Thoracic aorta (tissue), 2 donors: ENCODE results near the gene RCOR1. TPM values are rescaled to one million over a fixed set of nuclear protein-coding genes. Genes with fewer than 3 reads are reported as not detected.

Source experiments
- ATAC-seq: fragments of 150-250 bp; one replicate; pipeline ENCODE4 v1.8.0; 2017; ENCODE audit warnings: low read depth; ENCODE audit not compliant: insufficient number of reproducible peaks, low FRiP score
- DNase-seq: peaks from one replicate; pipeline ENCODE4 v3.0.0-alpha.2; 2020; ENCODE audit warnings: low spot score
- H3K27ac ChIP-seq, 2 donors: fragments of 200-600 bp; sonication (generic); 1 replicate in 1 of 2; 2 replicates in 1 of 2; pipeline ENCODE4 v1.5.1; 2016; ENCODE audit warnings: mild to moderate bottlenecking in 2 of 2, moderate library complexity in 2 of 2
- H3K27me3 ChIP-seq: fragments of 200-600 bp; sonication (generic); replicated peaks from 2 replicates; pipeline ENCODE4 v1.6.0; 2016; ENCODE audit warnings: mild to moderate bottlenecking; ENCODE audit not compliant: insufficient read depth
- H3K36me3 ChIP-seq: fragments of 200-600 bp; sonication (generic); one replicate; pipeline ENCODE4 v1.5.1; 2016
- H3K4me1 ChIP-seq, 2 donors: fragments of 200-600 bp; sonication (generic); 1 replicate in 1 of 2; 2 replicates in 1 of 2; pipeline versions ENCODE4 v1.5.1 to v1.6.0; 2016; ENCODE audit warnings: low read depth in 2 of 2, mild to moderate bottlenecking in 1 of 2; ENCODE audit not compliant: control insufficient read depth in 1 of 2
- H3K4me3 ChIP-seq: fragments of 200-600 bp; sonication (generic); 2 replicates; pipeline ENCODE4 v1.5.1; 2016; ENCODE audit warnings: mild to moderate bottlenecking
- H3K9me3 ChIP-seq: fragments of 200-600 bp; sonication (generic); 2 replicates; pipeline ENCODE4 v1.5.1; 2016
- total RNA-seq, 2 donors: library from RNA; depleted of rRNA; stranded (reverse); fragments of >200 nt; gene quantifications; one replicate each; pipeline versions ENCODE4 v1.1.0 to v1.2.3, GENCODE V29; 2016
- TF ChIP-seq, protein P1 (sequence below): fragments of 200-600 bp; sonication (generic); IDR thresholded peaks from one replicate; pipeline ENCODE4 v1.5.1; 2019; ENCODE audit warnings: antibody characterized with exemption

RCOR1 gene
- total RNA-seq, 2 donors from 2014 or later = 6.5 to 17.1 TPM

DNA sequence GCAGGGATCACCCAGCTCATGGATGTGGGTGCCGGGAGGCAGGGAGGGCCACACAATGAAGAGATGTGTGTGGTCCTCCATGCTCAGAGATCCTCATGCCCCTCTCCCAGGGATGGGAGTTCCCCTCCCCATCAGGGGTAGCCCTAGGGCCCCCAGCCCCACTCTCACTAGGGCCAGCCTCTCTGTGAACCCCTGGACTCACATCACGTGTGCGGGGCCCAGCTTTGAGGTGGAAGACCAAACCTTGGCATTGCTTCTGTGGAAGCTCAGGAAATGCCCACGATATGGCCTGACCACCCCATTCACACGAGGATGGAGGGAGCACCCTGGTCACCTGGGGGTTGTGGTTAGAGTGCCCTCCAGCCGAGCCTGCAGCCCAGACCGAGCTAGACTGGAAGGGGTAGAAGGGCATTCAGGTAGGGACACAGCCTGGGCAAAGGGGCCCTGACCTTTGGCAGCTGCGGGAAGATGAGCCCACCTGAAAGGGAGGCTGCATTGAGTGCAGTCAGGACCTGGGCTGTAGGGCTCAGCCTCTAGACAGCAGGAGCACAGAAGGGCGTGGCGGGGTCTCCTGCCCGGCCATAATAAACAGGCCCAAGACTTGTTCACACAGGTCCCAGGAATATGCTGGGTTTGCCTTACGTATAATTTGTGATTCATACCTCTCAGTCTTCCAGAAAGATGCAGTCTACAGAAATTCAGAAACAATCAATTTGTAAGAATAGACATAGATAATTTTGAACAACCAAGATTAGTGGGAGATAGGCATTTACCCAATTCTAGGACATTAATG lies 34.8 kb upstream of the RCOR1 start:
- no peak for DNase-seq
- Histone ChIP-seq H3K4me3 (no peak overlapping the region), H3K36me3 (no peaks in the 10 kb centered on the region), H3K9me3 (no peaks in the 10 kb centered on the region), H3K27me3 (no peaks in the 10 kb centered on the region), H3K4me1 (no peaks in the 10 kb centered on the region), H3K27ac (no peak overlapping the region)
- TF ChIP-seq, protein P1, sequence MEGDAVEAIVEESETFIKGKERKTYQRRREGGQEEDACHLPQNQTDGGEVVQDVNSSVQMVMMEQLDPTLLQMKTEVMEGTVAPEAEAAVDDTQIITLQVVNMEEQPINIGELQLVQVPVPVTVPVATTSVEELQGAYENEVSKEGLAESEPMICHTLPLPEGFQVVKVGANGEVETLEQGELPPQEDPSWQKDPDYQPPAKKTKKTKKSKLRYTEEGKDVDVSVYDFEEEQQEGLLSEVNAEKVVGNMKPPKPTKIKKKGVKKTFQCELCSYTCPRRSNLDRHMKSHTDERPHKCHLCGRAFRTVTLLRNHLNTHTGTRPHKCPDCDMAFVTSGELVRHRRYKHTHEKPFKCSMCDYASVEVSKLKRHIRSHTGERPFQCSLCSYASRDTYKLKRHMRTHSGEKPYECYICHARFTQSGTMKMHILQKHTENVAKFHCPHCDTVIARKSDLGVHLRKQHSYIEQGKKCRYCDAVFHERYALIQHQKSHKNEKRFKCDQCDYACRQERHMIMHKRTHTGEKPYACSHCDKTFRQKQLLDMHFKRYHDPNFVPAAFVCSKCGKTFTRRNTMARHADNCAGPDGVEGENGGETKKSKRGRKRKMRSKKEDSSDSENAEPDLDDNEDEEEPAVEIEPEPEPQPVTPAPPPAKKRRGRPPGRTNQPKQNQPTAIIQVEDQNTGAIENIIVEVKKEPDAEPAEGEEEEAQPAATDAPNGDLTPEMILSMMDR = no peak
- no peak for ATAC-seq

DNA sequence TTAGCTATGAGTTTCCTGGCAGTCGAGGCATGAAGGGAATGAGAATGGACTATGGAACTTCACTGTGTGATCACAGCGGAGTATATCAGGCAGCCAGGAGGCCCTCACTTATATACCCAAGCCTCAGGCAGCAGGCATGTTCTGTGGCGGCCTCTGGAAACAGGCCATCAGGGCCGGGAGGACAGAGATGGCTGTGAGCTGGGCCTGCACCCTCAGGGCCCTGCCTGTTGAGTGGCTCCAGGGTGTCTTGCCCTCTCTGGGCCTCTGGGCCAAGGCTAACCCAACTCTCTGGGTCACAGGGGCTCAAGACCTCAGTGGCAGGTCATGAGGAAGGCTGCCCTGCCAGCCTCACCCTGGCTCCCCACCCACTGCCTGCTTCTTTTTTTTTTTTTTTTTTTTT lies 33.9 kb upstream of the RCOR1 start:
- no peaks in the 10 kb centered on the region for H3K4me1 ChIP-seq
- no peak for ATAC-seq
- TF ChIP-seq, protein P1 = no peak
- H3K27ac ChIP-seq = no peak overlapping the region
- H3K27me3 ChIP-seq = no peaks in the 10 kb centered on the region
- H3K9me3 ChIP-seq = no peaks in the 10 kb centered on the region
- no peak overlapping the region for H3K4me3 ChIP-seq
- DNase-seq = no peak
- H3K36me3 ChIP-seq = no peaks in the 10 kb centered on the region

DNA sequence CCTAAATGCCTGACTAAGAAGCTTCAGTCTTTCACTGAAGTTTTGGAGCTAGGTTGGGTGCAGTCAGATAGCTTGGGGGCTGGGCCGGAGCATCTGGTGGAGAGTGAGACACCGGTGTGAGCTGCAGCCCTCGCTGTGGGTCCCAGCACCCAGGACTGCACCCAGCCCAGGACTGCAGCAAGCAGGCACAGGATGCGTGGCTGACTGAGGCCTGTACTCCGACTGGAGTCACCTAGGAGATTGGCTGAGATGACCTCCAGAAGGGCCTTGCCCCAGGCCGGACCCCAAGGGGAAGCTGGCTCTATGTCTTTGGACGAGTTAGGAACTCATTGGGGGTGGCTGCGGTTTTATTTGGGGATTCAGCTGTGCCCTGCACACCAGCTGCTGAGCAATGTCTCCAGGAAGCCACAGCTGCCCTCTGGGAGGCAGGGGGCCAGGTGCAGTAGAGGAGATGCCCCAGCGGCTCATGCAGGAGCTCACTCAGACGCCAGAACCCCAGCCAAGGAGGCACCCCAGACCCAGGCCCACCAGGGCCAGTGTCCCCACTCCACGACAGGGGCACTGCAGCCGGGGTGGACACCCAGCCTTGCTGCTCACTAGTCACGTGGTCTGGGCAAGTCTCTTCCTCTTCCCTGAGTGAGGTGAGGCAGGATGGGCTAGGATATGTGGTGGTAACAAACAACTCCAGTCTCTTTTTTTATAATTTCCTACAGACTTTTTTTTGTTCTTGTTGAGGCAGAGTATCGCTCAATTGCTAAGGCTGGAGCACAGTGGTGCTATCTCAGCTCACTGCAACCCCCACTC lies 31.8 kb upstream of the RCOR1 start:
- H3K9me3 ChIP-seq = no peaks in the 10 kb centered on the region
- TF ChIP-seq, protein P1 = no peak
- H3K27me3 ChIP-seq = no peaks in the 10 kb centered on the region
- ATAC-seq (no peak), DNase-seq (no peak)
- no peak overlapping the region for H3K27ac ChIP-seq
- no peaks in the 10 kb centered on the region for H3K36me3 ChIP-seq
- no peaks in the 10 kb centered on the region for H3K4me1 ChIP-seq
- H3K4me3 ChIP-seq = no peak overlapping the region

DNA sequence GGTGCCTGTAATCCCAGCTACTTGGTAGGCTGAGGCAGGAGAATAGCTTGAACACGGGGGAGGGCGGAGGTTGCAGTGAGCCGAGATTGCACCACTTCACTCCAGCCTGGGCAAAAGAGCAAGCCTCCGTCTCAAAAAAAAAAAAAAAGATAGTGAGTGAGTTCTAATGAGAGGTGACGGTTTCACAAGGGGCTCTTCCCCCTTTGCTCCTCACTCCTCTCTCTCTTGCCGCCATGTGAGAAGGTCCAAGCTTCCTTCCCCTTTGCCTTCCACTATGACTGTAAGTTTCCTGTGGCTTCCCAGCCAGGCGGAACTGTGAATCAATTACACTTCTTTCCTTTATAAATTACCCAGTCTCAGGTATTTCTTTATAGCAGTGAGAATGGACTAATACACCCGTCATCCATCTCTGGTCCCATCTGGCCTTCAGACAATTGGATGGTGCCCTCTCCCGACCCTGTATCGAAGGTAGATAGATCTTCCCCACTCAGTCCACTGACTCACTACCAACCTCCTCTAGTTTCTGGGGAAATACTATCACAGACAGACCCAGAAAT lies 27.0 kb upstream of the RCOR1 start:
- Histone ChIP-seq H3K27me3 (no peaks in the 10 kb centered on the region), H3K9me3 (no peaks in the 10 kb centered on the region), H3K36me3 (no peaks in the 10 kb centered on the region), H3K4me1 (no peaks in the 10 kb centered on the region), H3K27ac (no peak overlapping the region), H3K4me3 (no peak overlapping the region)
- DNase-seq (no peak), ATAC-seq (no peak)
- TF ChIP-seq, protein P1 = no peak

DNA sequence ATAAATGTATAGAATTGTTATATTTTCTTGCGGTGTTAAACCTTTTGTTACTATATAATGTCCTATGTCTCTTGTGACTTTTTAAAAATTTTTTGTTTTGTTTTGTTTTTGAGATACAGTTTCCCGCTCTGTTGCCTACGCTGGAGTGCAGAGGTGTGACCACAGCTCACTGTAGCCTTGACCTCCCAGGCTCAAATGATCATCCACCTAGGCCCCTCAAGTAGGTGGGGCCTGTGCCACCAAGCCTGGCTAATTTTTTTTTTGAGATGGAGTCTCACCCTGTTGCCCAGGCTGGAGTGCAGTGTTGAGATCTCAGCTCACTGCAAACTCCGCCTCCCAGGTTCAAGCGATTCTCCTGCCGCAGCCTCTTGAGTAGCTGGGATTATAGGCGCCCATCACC lies 26.5 kb upstream of the RCOR1 start:
- ATAC-seq (no peak), DNase-seq (no peak)
- Histone ChIP-seq H3K4me1 (no peaks in the 10 kb centered on the region), H3K4me3 (no peak overlapping the region), H3K36me3 (no peaks in the 10 kb centered on the region), H3K27ac (no peak overlapping the region), H3K27me3 (no peaks in the 10 kb centered on the region), H3K9me3 (no peaks in the 10 kb centered on the region)
- TF ChIP-seq, protein P1 = no peak
